Keratinocyte (primary cell): ENCODE results near the gene CFAP54. TPM values are rescaled to one million over a fixed set of nuclear protein-coding genes. Genes with fewer than 3 reads are reported as not detected.

Source experiments
- DNase-seq: peaks from one replicate; pipeline ENCODE4 v3.0.0-alpha.2; 2011; ENCODE audit warnings: low read depth, missing footprints, low spot score
- FAIRE-seq: peaks from 2 replicates; lab custom pipeline; 2011; peaks lifted over from hg19 to GRCh38; lab: Jason Lieb, UNC
- H2AFZ ChIP-seq: 2 replicates; pipeline ENCODE4 v1.6.0; 2012; ENCODE audit warnings: low read length, control low read depth, inconsistent platforms; ENCODE audit not compliant: control insufficient read depth
- H3K27ac ChIP-seq: 2 replicates; pipeline ENCODE4 v1.5.1; 2011; ENCODE audit warnings: low read length; ENCODE audit not compliant: control insufficient read depth, insufficient read depth
- H3K27me3 ChIP-seq: 3 replicates; pipeline ENCODE4 v1.6.0; 2011; ENCODE audit warnings: low read length; ENCODE audit not compliant: control insufficient read depth, insufficient read depth; ENCODE audit errors: extremely low read depth
- H3K36me3 ChIP-seq, 2 experiments: 2 replicates in 1 of 2; 3 replicates in 1 of 2; pipeline ENCODE4 v1.5.1; 2011; ENCODE audit warnings: low read length in 2 of 2, mild to moderate bottlenecking in 1 of 2; ENCODE audit not compliant: control insufficient read depth in 2 of 2, insufficient read depth in 2 of 2; ENCODE audit errors: extremely low read depth in 1 of 2
- H3K4me1 ChIP-seq: 3 replicates; pipeline ENCODE4 v1.5.1; 2011; ENCODE audit warnings: low read length; ENCODE audit not compliant: control insufficient read depth, insufficient read depth; ENCODE audit errors: extremely low read depth
- H3K4me2 ChIP-seq: 3 replicates; pipeline ENCODE4 v1.6.0; 2011; ENCODE audit warnings: low read depth, low read length; ENCODE audit not compliant: control insufficient read depth, insufficient read depth; ENCODE audit errors: extremely low read depth
- H3K4me3 ChIP-seq, 3 experiments: fragments of 200-600 bp in 1 of 3; sonication (generic) in 1 of 3; 2 replicates in 2 of 3; 3 replicates in 1 of 3; pipeline ENCODE4 v1.5.1; 2011 to 2016; ENCODE audit warnings: low read length in 3 of 3, mild to moderate bottlenecking in 3 of 3, control low read depth in 2 of 3, inconsistent platforms in 1 of 3, low read depth in 1 of 3, mixed read lengths in 1 of 3, mixed run types in 1 of 3, moderate library complexity in 1 of 3; ENCODE audit not compliant: control insufficient read depth in 2 of 3, insufficient read depth in 2 of 3; ENCODE audit errors: extremely low read depth in 1 of 3
- H3K79me2 ChIP-seq: 2 replicates; pipeline ENCODE4 v1.6.0; 2012; ENCODE audit warnings: low read length; ENCODE audit not compliant: control insufficient read depth, insufficient read depth
- H3K9ac ChIP-seq: 3 replicates; pipeline ENCODE4 v1.6.0; 2011; ENCODE audit warnings: low read length; ENCODE audit not compliant: control insufficient read depth, insufficient read depth; ENCODE audit errors: extremely low read depth
- H3K9me1 ChIP-seq: 3 replicates; pipeline ENCODE4 v1.6.0; 2011; ENCODE audit warnings: low read length; ENCODE audit not compliant: control insufficient read depth, insufficient read depth; ENCODE audit errors: extremely low read depth
- H3K9me3 ChIP-seq: 2 replicates; pipeline ENCODE4 v1.5.1; 2012; ENCODE audit warnings: low read depth, low read length; ENCODE audit not compliant: control insufficient read depth
- H4K20me1 ChIP-seq: 3 replicates; pipeline ENCODE4 v1.6.0; 2011; ENCODE audit warnings: low read length; ENCODE audit not compliant: control insufficient read depth, insufficient read depth; ENCODE audit errors: extremely low read depth
- CTCF ChIP-seq, 3 experiments: IDR thresholded peaks in 1 of 3; conservative IDR thresholded peaks in 1 of 3; optimal IDR thresholded peaks in 1 of 3; 2 replicates in 2 of 3; 3 replicates in 1 of 3; pipeline versions ENCODE3 to v1.5.1; 2011; ENCODE audit warnings: low read length in 3 of 3, mild to moderate bottlenecking in 3 of 3, moderate library complexity in 2 of 3, control low read depth in 1 of 3, inconsistent platforms in 1 of 3; ENCODE audit not compliant: insufficient read depth in 2 of 3; ENCODE audit errors: extremely low read depth in 1 of 3
- EZH2 ChIP-seq: IDR thresholded peaks from one replicate; pipeline ENCODE4 v1.6.1; 2012; ENCODE audit warnings: inconsistent platforms, mild to moderate bottlenecking, low read length, moderate library complexity
- dilution Hi-C: fragments of 300-500 bp; cut with MboI; formaldehyde crosslinking; loops from one replicate; pipeline ENCODE4 v1.7.0; 2020; ENCODE audit warnings: low sequenced_read_pairs; ENCODE audit not compliant: extremely low pct_ligation_motif_present
- polyA plus RNA-seq, 5 experiments: library from polyadenylated mRNA; depleted of rRNA in 3 of 5; stranded (reverse) in 3 of 5; stranded (forward) in 1 of 5; unstranded in 1 of 5; fragments of >200 nt; gene quantifications; 1 replicate in 1 of 5; 2 replicates in 3 of 5; 3 replicates in 1 of 5; pipeline versions ENCODE4 v1.2.1 to v1.2.3, GENCODE V29; 2011 to 2012; ENCODE audit warnings: missing spikeins in 2 of 5, low read depth in 1 of 5, low replicate concordance in 1 of 5

Gene CFAP54
- polyA plus RNA-seq, 1 donor (not counting 4 experiments of a cell fraction or from before 2014, with no cell fraction given), result 1.2 TPM

GRCh38 chr12:96807741-96808140, 318.4 kb downstream of the CFAP54 start:
- Histone ChIP-seq H3K4me1 (peaks cover 5% of the 10 kb centered on the region), H3K9me3 (no peaks in the 10 kb centered on the region), H3K9ac (no peak overlapping the region), H3K27ac (no peak overlapping the region), H4K20me1 (no peaks in the 10 kb centered on the region), H3K9me1 (no peaks in the 10 kb centered on the region), H3K4me3 (no peak overlapping the region), H3K79me2 (no peaks in the 10 kb centered on the region), H3K36me3 (no peaks in the 10 kb centered on the region), H2AFZ (no peak overlapping the region), H3K4me2 (no peak overlapping the region), H3K27me3 (no peaks in the 10 kb centered on the region)
- FAIRE-seq (no peak), DNase-seq (no peak)
- no peak for TF ChIP-seq CTCF (optimal IDR thresholded peaks at IDR 0.05 in 1 of 3, IDR thresholded peaks at IDR 0.05 in 1 of 3, conservative IDR thresholded peaks at IDR 0.05 in 1 of 3; ENCODE audit: extremely low read depth in 1 of 3, insufficient read depth in 2 of 3, low read length in 3 of 3)
- TF ChIP-seq EZH2, result no peak
- dilution Hi-C loops, result no loop called here

GRCh38 chr12:96808587-96808986, 319.2 kb downstream of the CFAP54 start:
- dilution Hi-C loops, result no loop called here
- Histone ChIP-seq H3K4me1 (peaks cover 5% of the 10 kb centered on the region), H3K27ac (no peak overlapping the region), H3K9me1 (no peaks in the 10 kb centered on the region), H3K9me3 (no peaks in the 10 kb centered on the region), H4K20me1 (no peaks in the 10 kb centered on the region), H3K79me2 (no peaks in the 10 kb centered on the region), H3K27me3 (no peaks in the 10 kb centered on the region), H3K4me3 (no peak overlapping the region), H3K9ac (no peak overlapping the region), H3K36me3 (no peaks in the 10 kb centered on the region), H2AFZ (no peak overlapping the region), H3K4me2 (no peak overlapping the region)
- no peak for TF ChIP-seq CTCF (optimal IDR thresholded peaks at IDR 0.05 in 1 of 3, IDR thresholded peaks at IDR 0.05 in 1 of 3, conservative IDR thresholded peaks at IDR 0.05 in 1 of 3; ENCODE audit: extremely low read depth in 1 of 3, insufficient read depth in 2 of 3, low read length in 3 of 3)
- TF ChIP-seq EZH2, result no peak
- DNase-seq (no peak), FAIRE-seq (no peak)
